Thoracic aorta (tissue), 2 donors: Measurements from ENCODE around the gene TRPM2. TPM values are rescaled to one million over a fixed set of nuclear protein-coding genes. Genes with fewer than 3 reads are reported as not detected.

Experiments
- ATAC-seq: fragments of 150-250 bp; one replicate; pipeline ENCODE4 v1.8.0; 2017; ENCODE audit warnings: low read depth; ENCODE audit not compliant: insufficient number of reproducible peaks, low FRiP score
- DNase-seq: peaks from one replicate; pipeline ENCODE4 v3.0.0-alpha.2; 2020; ENCODE audit warnings: low spot score
- H3K27ac ChIP-seq, 2 donors: fragments of 200-600 bp; sonication (generic); 1 replicate in 1 of 2; 2 replicates in 1 of 2; pipeline ENCODE4 v1.5.1; 2016; ENCODE audit warnings: mild to moderate bottlenecking in 2 of 2, moderate library complexity in 2 of 2
- H3K27me3 ChIP-seq: fragments of 200-600 bp; sonication (generic); replicated peaks from 2 replicates; pipeline ENCODE4 v1.6.0; 2016; ENCODE audit warnings: mild to moderate bottlenecking; ENCODE audit not compliant: insufficient read depth
- H3K36me3 ChIP-seq: fragments of 200-600 bp; sonication (generic); one replicate; pipeline ENCODE4 v1.5.1; 2016
- H3K4me1 ChIP-seq, 2 donors: fragments of 200-600 bp; sonication (generic); 1 replicate in 1 of 2; 2 replicates in 1 of 2; pipeline versions ENCODE4 v1.5.1 to v1.6.0; 2016; ENCODE audit warnings: low read depth in 2 of 2, mild to moderate bottlenecking in 1 of 2; ENCODE audit not compliant: control insufficient read depth in 1 of 2
- H3K4me3 ChIP-seq: fragments of 200-600 bp; sonication (generic); 2 replicates; pipeline ENCODE4 v1.5.1; 2016; ENCODE audit warnings: mild to moderate bottlenecking
- H3K9me3 ChIP-seq: fragments of 200-600 bp; sonication (generic); 2 replicates; pipeline ENCODE4 v1.5.1; 2016
- total RNA-seq, 2 donors: library from RNA; depleted of rRNA; stranded (reverse); fragments of >200 nt; gene quantifications; one replicate each; pipeline versions ENCODE4 v1.1.0 to v1.2.3, GENCODE V29; 2016
- TF ChIP-seq, protein P1 (sequence below): fragments of 200-600 bp; sonication (generic); IDR thresholded peaks from one replicate; pipeline ENCODE4 v1.5.1; 2019; ENCODE audit warnings: antibody characterized with exemption

TRPM2 gene
- total RNA-seq, 2 donors from 2014 or later: 10.4 to 12.9 TPM

DNA sequence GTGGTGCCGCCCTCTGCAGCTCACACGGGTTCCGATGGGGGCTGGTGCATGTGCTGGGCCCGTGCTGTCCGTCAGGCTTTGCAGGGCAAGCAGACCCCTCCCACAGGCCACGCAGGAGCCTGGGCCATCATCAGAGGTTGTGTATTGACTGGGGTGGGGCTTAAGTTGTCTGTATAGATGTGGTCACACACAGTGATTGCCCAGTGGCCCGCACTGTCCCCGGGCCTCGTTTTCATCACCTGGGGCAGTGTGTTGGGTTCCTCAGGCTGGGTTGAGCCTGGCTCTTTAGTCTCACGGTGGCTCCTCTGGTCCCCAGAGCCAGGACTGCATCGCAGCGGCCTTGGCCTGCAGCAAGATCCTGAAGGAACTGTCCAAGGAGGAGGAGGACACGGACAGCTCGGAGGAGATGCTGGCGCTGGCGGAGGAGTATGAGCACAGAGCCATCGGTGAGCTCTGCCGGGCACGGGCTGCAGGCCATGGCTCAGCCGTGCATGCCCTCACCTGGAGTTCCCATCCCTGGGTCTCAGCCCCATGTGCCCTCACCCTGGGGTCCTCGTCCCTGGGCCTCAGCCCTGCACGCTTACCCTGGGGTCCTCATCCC is 44.1 kb downstream of the TRPM2 start:
- H3K27ac ChIP-seq: no peak overlapping the region
- no peaks in the 10 kb centered on the region for H3K4me1 ChIP-seq
- H3K9me3 ChIP-seq: no peaks in the 10 kb centered on the region
- TF ChIP-seq, protein P1, sequence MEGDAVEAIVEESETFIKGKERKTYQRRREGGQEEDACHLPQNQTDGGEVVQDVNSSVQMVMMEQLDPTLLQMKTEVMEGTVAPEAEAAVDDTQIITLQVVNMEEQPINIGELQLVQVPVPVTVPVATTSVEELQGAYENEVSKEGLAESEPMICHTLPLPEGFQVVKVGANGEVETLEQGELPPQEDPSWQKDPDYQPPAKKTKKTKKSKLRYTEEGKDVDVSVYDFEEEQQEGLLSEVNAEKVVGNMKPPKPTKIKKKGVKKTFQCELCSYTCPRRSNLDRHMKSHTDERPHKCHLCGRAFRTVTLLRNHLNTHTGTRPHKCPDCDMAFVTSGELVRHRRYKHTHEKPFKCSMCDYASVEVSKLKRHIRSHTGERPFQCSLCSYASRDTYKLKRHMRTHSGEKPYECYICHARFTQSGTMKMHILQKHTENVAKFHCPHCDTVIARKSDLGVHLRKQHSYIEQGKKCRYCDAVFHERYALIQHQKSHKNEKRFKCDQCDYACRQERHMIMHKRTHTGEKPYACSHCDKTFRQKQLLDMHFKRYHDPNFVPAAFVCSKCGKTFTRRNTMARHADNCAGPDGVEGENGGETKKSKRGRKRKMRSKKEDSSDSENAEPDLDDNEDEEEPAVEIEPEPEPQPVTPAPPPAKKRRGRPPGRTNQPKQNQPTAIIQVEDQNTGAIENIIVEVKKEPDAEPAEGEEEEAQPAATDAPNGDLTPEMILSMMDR: no peak
- no peak overlapping the region for H3K4me3 ChIP-seq
- DNase-seq (no peak), ATAC-seq (no peak)
- H3K36me3 ChIP-seq: no peaks in the 10 kb centered on the region
- H3K27me3 ChIP-seq: no peaks in the 10 kb centered on the region

DNA sequence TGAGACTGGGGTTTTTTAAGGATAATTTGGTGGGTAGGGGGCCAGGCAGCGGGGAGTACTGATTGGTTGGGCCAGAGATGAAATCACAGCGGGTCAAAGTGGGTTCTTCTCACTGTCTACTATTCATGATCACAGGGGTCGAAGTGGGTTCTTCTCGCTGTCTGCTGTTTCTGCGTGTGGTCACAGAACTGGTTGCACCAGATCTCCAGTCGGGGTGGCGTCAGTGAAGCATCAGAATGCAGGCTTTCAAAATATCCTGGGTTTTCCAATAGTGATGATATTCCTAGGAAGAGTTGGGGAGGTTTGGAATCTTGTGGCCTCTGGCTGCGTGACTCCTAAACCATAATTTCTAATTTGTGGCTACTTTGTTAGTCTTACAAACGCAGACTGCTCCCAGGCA is 45.1 kb downstream of the TRPM2 start:
- ATAC-seq (no peak), DNase-seq (no peak)
- H3K4me1 ChIP-seq: no peaks in the 10 kb centered on the region
- TF ChIP-seq, protein P1: no peak
- no peaks in the 10 kb centered on the region for H3K36me3 ChIP-seq
- H3K4me3 ChIP-seq: no peak overlapping the region
- no peaks in the 10 kb centered on the region for H3K9me3 ChIP-seq
- H3K27ac ChIP-seq: no peak overlapping the region
- no peaks in the 10 kb centered on the region for H3K27me3 ChIP-seq

DNA sequence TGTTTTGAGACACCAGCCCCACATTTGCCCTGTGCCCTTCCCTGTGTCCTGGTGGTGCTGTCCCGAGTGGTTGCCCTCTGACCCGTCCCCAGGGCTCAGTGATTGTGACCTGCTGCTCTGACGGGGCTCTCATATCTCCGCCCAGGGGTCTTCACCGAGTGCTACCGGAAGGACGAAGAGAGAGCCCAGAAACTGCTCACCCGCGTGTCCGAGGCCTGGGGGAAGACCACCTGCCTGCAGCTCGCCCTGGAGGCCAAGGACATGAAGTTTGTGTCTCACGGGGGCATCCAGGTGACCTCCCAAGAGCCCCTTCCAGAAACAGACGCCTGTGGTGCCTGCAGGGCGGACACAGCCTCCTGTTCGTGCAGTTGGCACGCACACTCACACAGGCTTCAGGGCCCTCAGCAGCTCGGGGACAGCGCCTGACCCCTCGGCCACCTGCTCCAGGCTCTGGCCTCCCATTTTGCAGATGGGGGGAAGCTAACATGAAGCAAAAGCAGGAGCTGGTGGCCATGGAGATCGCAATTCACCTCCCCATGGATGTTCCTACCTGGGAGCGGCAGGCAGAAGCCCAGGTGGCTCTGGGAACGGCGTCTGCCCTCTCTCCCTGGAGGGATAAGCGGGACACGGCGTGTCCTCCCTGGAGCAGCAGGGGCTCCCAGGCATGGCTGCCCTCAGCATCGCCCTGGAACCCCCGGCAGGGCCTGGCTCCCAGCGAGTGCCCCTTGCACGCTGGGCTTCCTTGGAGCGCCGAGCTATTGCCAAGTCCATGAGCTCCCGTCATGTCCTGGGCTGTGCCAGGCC is 45.9 kb downstream of the TRPM2 start:
- ATAC-seq: no peak
- Histone ChIP-seq H3K4me1 (no peaks in the 10 kb centered on the region), H3K9me3 (no peaks in the 10 kb centered on the region), H3K4me3 (no peak overlapping the region), H3K27ac (no peak overlapping the region), H3K27me3 (no peaks in the 10 kb centered on the region), H3K36me3 (no peaks in the 10 kb centered on the region)
- TF ChIP-seq, protein P1: no peak
- DNase-seq: no peak

DNA sequence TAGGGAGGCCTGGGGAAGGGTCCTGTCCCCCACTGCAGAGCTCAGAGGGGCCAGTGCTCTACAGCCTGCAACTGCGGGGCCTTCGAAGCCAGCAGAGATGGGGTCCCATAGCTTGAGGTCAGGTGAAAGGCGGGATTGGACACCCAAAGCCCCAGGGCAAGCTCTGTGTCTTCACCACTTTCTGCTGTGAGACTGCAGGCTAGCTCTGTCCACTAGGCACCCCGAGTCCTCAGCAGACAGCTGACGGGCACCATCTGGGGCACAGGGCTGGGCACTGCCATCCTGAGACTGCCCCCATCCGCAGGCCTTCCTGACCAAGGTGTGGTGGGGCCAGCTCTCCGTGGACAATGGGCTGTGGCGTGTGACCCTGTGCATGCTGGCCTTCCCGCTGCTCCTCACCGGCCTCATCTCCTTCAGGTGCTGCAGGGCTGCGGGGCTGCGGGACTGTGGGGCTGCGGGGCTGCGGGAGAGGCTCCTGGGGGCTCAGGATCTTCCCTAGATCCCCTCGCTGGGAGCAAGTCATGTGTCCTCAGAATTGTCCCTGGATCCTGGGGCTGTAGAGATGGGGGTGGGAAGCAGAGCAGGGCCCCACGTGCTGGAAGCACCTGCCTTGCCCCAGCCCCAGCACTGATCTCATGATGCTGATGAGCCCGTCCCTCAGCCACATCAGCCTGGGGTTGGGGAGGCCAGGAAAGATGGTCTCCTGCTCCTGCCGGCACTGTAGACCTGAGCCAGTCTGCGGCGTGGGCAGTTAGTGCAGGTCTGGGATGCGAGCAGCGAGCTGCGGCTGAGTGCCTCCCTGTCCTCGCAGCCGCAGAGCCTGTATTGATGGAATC is 46.8 kb downstream of the TRPM2 start:
- Histone ChIP-seq H3K27ac (no peak overlapping the region), H3K9me3 (no peaks in the 10 kb centered on the region), H3K4me1 (no peaks in the 10 kb centered on the region), H3K27me3 (no peaks in the 10 kb centered on the region), H3K36me3 (no peaks in the 10 kb centered on the region), H3K4me3 (no peak overlapping the region)
- no peak for DNase-seq
- TF ChIP-seq, protein P1: no peak
- no peak for ATAC-seq
